Fibroblast of pulmonary artery (primary cell): ENCODE results near the gene AP1G2.

Experiments
- DNase-seq: peaks from one replicate; pipeline ENCODE4 v3.0.0-alpha.2; 2010; ENCODE audit warnings: low read depth
- H3K4me3 ChIP-seq: replicated peaks from 2 replicates; pipeline ENCODE4 v1.5.1; 2011; ENCODE audit warnings: low read depth, mild to moderate bottlenecking, control low read depth, low read length, moderate library complexity
- CTCF ChIP-seq: IDR thresholded peaks from 2 replicates; pipeline ENCODE4 v1.5.1; 2011; ENCODE audit warnings: mild to moderate bottlenecking, control low read depth, low read length, inconsistent platforms; ENCODE audit errors: missing control alignments

AP1G2 gene, protein sequence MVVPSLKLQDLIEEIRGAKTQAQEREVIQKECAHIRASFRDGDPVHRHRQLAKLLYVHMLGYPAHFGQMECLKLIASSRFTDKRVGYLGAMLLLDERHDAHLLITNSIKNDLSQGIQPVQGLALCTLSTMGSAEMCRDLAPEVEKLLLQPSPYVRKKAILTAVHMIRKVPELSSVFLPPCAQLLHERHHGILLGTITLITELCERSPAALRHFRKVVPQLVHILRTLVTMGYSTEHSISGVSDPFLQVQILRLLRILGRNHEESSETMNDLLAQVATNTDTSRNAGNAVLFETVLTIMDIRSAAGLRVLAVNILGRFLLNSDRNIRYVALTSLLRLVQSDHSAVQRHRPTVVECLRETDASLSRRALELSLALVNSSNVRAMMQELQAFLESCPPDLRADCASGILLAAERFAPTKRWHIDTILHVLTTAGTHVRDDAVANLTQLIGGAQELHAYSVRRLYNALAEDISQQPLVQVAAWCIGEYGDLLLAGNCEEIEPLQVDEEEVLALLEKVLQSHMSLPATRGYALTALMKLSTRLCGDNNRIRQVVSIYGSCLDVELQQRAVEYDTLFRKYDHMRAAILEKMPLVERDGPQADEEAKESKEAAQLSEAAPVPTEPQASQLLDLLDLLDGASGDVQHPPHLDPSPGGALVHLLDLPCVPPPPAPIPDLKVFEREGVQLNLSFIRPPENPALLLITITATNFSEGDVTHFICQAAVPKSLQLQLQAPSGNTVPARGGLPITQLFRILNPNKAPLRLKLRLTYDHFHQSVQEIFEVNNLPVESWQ

GRCh38 chr14:23567186-23568020 is at the start of gene AP1G2:
Gene AP1G2, minus strand, starts transcription at chr14:23567791. Its CDS starts 477 bp downstream, at chr14:23567314.
- H3K4me3 ChIP-seq, result peak within 1 kb of the TSS; percentile 74
- TF ChIP-seq CTCF, result no peak
- peak; percentile 74 for DNase-seq

DNA sequence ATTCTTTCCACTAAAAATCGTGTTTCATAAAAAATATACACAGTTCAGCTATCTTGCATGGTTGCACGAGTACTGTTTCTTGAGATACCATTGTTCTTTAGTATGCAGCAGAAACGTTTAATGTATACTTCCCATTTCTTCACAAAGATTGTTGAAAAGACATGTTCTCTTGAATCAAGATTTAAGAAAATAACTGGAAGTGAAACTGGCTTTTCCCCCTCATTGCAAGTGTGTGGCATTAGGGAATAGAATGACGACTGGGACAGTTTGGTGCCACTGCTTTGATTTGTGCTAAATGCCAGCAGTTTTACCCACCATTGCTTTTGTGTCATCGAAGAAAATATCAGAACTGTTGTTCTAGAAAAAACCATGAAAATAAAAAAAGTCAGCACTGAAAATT is 48.3 kb upstream of the AP1G2 start:
- H3K4me3 ChIP-seq, result no peak overlapping the region
- DNase-seq, result no peak
- TF ChIP-seq CTCF, result no peak

DNA sequence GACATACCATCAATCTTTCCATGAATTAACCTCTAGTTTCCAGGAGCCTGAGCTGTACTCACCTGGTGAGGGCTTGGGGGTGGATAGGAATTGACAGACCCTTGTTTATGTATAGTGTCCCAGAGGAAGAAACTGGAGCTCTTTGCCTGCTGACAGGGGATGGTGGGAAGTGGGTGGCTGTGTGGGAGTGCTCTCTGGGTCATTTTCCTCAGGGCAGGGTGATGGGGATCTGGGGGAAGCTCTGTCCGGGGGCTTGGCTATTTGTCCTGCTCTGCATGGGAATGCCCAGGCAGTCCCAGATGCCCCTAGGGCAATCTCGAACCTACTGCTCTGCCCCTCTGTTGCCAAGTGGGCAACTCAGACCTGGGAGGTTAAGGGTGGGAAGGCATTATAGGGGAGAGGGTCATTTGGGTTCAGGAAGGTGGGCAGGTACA is 46.8 kb upstream of the AP1G2 start:
- no peak for TF ChIP-seq CTCF
- H3K4me3 ChIP-seq, result no peak overlapping the region
- DNase-seq, result no peak

DNA sequence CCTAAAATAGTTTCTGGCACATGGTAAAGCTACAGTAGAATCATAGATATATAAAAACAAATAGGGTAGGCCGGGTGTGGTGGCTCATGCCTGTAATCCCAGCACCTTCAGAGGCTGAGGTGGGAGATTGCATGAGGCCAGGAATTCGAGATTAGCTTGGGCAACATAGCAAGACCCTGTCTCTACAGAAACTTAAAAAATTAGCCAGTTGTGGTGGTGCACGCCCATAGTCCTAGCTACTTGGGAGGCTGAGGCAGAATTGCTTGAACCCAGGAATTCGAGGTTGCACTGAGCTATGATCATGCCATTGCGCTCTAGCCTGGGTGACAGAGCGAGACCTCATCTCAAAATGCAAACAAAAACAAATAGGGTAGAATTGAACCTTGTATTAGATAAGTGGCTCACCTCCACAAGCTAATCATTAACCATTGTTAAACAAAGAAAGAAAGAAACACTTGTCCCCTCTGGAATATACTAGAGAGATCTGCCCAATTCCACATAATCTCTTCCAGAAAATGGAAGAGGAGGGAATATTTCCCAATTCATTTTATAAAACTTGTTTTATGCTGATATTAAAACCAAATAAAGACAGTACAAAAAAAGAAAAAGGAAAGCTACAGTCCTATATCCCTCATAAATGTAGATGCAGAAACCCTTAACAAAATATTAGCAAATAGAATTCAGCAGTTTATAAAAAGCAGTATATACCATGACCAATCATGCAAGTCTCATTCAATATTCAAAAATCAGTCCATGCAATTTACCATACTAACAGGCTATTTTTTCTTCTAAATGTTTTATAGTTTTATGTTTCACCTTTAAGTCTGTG is 45.9 kb upstream of the AP1G2 start:
- TF ChIP-seq CTCF, result no peak

GRCh38 chr14:23612802-23613201 is 45.2 kb upstream of the AP1G2 start:
- H3K4me3 ChIP-seq, result no peak overlapping the region
- DNase-seq, result no peak
- TF ChIP-seq CTCF, result no peak

More for the DNA sequence above, 45.9 kb upstream of the AP1G2 start:
- DNase-seq, result no peak
- no peak overlapping the region for H3K4me3 ChIP-seq

- no peak overlapping the region for H3K4me3 ChIP-seq
- no peak for DNase-seq
- no peak for TF ChIP-seq CTCF
Observed at GRCh38 chr14:23612354-23612732, 44.8 kb upstream of the AP1G2 start.
